DMS79 treated with DMSO at 0.1 percent for 48 hours (cell line): Measurements from ENCODE around the gene GNAI2.
"Not testable (repeated sequence)": the region's sequence is repeated elsewhere in the genome, so short reads cannot be mapped to it uniquely, and the experiment has no call there.

Experiments used
- DNase-seq: peaks from one replicate; lab custom pipeline; 2025; lab: John Stamatoyannopoulos, UW

Gene GNAI2

GRCh38 chr3:50278123-50278879, 42.3 kb downstream of the GNAI2 start:
- DNase-seq: no peak

GRCh38 chr3:50278880-50279224, 42.8 kb downstream of the GNAI2 start, which contains the start of gene LSMEM2:
TSS of gene LSMEM2 (plus strand) at chr3:50279087. CDS start at chr3:50279114, 27 bp downstream.
- no peak for DNase-seq

- DNase-seq: no peak
Observed at GRCh38 chr3:50279255-50280016, 43.4 kb downstream of the GNAI2 start.

- DNase-seq: not testable (repeated sequence)
Observed at GRCh38 chr3:50284121-50284520, 48.1 kb downstream of the GNAI2 start.

GRCh38 chr3:50286322-50287227, 50.6 kb downstream of the GNAI2 start:
- DNase-seq: no peak

GRCh38 chr3:50287262-50287661, 51.3 kb downstream of the GNAI2 start:
- no peak for DNase-seq

- DNase-seq: no peak
Observed at GRCh38 chr3:50288387-50289007, 52.5 kb downstream of the GNAI2 start.

- no peak for DNase-seq
Observed at GRCh38 chr3:50289130-50289529, 53.1 kb downstream of the GNAI2 start.

- DNase-seq: no peak
Observed at GRCh38 chr3:50290161-50290641, 54.2 kb downstream of the GNAI2 start.

GRCh38 chr3:50292159-50293078, 56.4 kb downstream of the GNAI2 start, which contains the start of gene IFRD2:
TSS of gene IFRD2 (minus strand) at chr3:50292429. CDS start at chr3:50292274, 155 bp downstream.
- DNase-seq: peak; percentile 85

- no peak for DNase-seq
Observed at GRCh38 chr3:50293079-50293801, 57.2 kb downstream of the GNAI2 start.

GRCh38 chr3:50294089-50294488, 58.1 kb downstream of the GNAI2 start:
- DNase-seq: no peak

- no peak for DNase-seq
Observed at GRCh38 chr3:50294492-50295403, 58.7 kb downstream of the GNAI2 start.

GRCh38 chr3:50295553-50296431, 59.8 kb downstream of the GNAI2 start:
- no peak for DNase-seq

- DNase-seq: no peak
Observed at GRCh38 chr3:50296721-50297383, 60.8 kb downstream of the GNAI2 start.

- no peak for DNase-seq
Observed at GRCh38 chr3:50297384-50297775, 61.4 kb downstream of the GNAI2 start.
